Spleen (tissue), 7 donors: ENCODE measurements around the gene POLG.

ENCODE experiments used
- POLR2A ChIP-seq, 3 donors: fragments of 450-650 bp; IDR thresholded peaks; one replicate each; pipeline ENCODE4 v1.5.1; 2017; ENCODE audit warnings: antibody characterized with exemption in 3 of 3, mild to moderate bottlenecking in 1 of 3
- POLR2AphosphoS5 ChIP-seq, 3 donors: sonication (generic); formaldehyde crosslinking; IDR thresholded peaks; one replicate each; pipeline ENCODE4 v1.5.1; 2017; ENCODE audit warnings: antibody characterized with exemption in 3 of 3
- TF ChIP-seq, protein P1 (sequence below), 11 experiments: fragments of 200-600 bp in 7 of 11; fragments of 450-650 bp in 4 of 11; sonication (generic) in 4 of 11; IDR thresholded peaks in 8 of 11; conservative IDR thresholded peaks in 3 of 11; 1 replicate in 7 of 11; 2 replicates in 4 of 11; pipeline versions ENCODE4 v1.4.0 to v1.8.0; 2016 to 2021; ENCODE audit warnings: antibody characterized with exemption in 11 of 11, inconsistent platforms in 4 of 11, mild to moderate bottlenecking in 1 of 11
- donor health status: DM: no; HTN: no; CAD: no; lungs with moderate emphysema.
- donor health status: DM: no; HTN: no; CAD: no.
- donor health status: DM: no; HTN: no; CAD: no.

DNA sequence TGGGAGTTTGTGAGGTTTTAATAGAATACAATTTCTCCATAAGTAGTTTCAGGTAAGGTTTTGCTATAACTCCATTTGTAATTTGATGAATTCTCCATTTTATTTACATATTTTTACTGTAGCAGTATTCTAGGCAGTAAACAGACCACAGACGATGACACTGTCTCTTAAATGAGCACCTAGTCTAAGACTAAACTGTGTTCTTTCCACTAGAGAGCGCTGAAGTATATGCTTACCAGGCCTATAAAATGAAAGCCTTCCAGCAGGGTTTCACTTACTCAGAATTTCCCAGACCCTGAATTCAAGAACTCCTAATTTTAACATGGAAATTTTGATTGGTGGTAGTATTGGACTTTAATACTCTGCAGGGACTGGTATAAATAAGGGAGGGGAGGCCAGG, 41.6 kb downstream of the POLG start:
- TF ChIP-seq POLR2A (IDR thresholded peaks at IDR 0.05) (no peak), POLR2AphosphoS5 (IDR thresholded peaks at IDR 0.05) (no peak)
- TF ChIP-seq, protein P1, sequence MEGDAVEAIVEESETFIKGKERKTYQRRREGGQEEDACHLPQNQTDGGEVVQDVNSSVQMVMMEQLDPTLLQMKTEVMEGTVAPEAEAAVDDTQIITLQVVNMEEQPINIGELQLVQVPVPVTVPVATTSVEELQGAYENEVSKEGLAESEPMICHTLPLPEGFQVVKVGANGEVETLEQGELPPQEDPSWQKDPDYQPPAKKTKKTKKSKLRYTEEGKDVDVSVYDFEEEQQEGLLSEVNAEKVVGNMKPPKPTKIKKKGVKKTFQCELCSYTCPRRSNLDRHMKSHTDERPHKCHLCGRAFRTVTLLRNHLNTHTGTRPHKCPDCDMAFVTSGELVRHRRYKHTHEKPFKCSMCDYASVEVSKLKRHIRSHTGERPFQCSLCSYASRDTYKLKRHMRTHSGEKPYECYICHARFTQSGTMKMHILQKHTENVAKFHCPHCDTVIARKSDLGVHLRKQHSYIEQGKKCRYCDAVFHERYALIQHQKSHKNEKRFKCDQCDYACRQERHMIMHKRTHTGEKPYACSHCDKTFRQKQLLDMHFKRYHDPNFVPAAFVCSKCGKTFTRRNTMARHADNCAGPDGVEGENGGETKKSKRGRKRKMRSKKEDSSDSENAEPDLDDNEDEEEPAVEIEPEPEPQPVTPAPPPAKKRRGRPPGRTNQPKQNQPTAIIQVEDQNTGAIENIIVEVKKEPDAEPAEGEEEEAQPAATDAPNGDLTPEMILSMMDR (IDR thresholded peaks at IDR 0.05 in 8 of 11, conservative IDR thresholded peaks at IDR 0.05 in 3 of 11), result no peak
